Breast epithelium (tissue), 4 donors: Measurements from ENCODE around the gene SCML1. TPM values are rescaled to one million over a fixed set of nuclear protein-coding genes. Genes with fewer than 3 reads are reported as not detected.

Experiments used
- DNase-seq, 2 donors: peaks; one replicate each; pipeline ENCODE4 v3.0.0-alpha.2; 2019; ENCODE audit warnings: low spot score in 2 of 2
- H3K27ac ChIP-seq, 2 donors: fragments of 200-600 bp; sonication (generic) in 1 of 2; one replicate each; pipeline ENCODE4 v1.5.1; 2016 to 2019; ENCODE audit warnings: mild to moderate bottlenecking in 1 of 2
- H3K27me3 ChIP-seq, 2 donors: fragments of 200-600 bp; sonication (generic) in 1 of 2; one replicate each; pipeline versions ENCODE4 v1.5.1 to v1.6.0; 2017 to 2019; ENCODE audit warnings: control low read depth in 1 of 2, mild to moderate bottlenecking in 1 of 2
- H3K36me3 ChIP-seq: fragments of 200-600 bp; one replicate; pipeline ENCODE4 v1.5.1; 2019
- H3K4me1 ChIP-seq, 2 donors: fragments of 200-600 bp; sonication (generic); one replicate each; pipeline ENCODE4 v1.5.1; 2016 to 2019; ENCODE audit warnings: control low read depth in 1 of 2
- H3K4me3 ChIP-seq, 3 donors: fragments of 200-600 bp; sonication (generic); 1 replicate in 2 of 3; 2 replicates in 1 of 3; pipeline ENCODE4 v1.5.1; 2016 to 2019; ENCODE audit warnings: mild to moderate bottlenecking in 3 of 3, moderate library complexity in 2 of 3
- H3K9me3 ChIP-seq, 2 donors: fragments of 200-600 bp; sonication (generic) in 1 of 2; one replicate each; pipeline ENCODE4 v1.5.1; 2016 to 2019; ENCODE audit warnings: control low read depth in 1 of 2
- CTCF ChIP-seq, 3 donors: fragments of 450-650 bp; IDR thresholded peaks; one replicate each; pipeline ENCODE4 v1.5.1; 2016 to 2017; ENCODE audit warnings: antibody characterized with exemption in 3 of 3, mild to moderate bottlenecking in 3 of 3, moderate library complexity in 3 of 3
- POLR2A ChIP-seq: fragments of 450-650 bp; IDR thresholded peaks from one replicate; pipeline ENCODE4 v1.6.1; 2016; ENCODE audit warnings: antibody characterized with exemption, mild to moderate bottlenecking, moderate library complexity
- POLR2AphosphoS5 ChIP-seq, 3 donors: sonication (generic); formaldehyde crosslinking; IDR thresholded peaks; one replicate each; pipeline ENCODE4 v1.6.1; 2017; ENCODE audit warnings: antibody characterized with exemption in 3 of 3
- intact Hi-C: fragments of 100-400 bp; cut with DNase I; formaldehyde crosslinking; loops from one replicate; pipeline ENCODE4 v1.15.1; 2023; ENCODE audit warnings: low total_unique reads
- total RNA-seq, 3 donors: library from RNA; depleted of rRNA; stranded (reverse); fragments of >200 nt; gene quantifications; one replicate each; pipeline ENCODE4 v1.1.0, GENCODE V29; 2016

SCML1 gene
- total RNA-seq, 3 donors from 2014 or later: 14.4 to 20.0 (median 16.0) TPM

DNA sequence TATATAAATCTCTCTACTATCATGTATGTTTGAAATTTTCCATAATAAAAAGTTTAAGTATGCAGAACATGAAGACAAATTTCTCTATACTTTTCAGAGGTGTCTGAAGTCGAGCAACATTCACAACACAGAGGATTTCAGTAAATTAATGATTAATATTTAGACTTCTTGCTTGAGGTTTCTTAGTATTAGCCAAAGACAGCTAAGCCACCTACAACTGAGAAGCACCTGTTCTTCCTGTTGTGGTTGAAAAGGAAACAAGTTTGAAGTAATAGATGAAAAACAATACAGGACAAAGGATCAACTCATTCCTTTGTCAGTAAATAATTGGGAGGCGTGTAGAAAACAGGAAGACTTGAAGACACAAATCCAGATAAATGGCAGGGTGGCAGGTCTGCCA lies 21.1 kb downstream of the SCML1 start:
- Histone ChIP-seq H3K4me3 (no peak overlapping the region), H3K27me3 (peaks cover 0 to 19% of the 10 kb centered on the region in 2 donors), H3K27ac (no peak overlapping the region), H3K9me3 (no peaks in the 10 kb centered on the region), H3K4me1 (no peaks in the 10 kb centered on the region), H3K36me3 (no peaks in the 10 kb centered on the region)
- DNase-seq: no peak
- intact Hi-C loops: no loop called here
- TF ChIP-seq POLR2A (no peak), POLR2AphosphoS5 (IDR thresholded peaks at IDR 0.05) (no peak), CTCF (IDR thresholded peaks at IDR 0.05) (no peak)

DNA sequence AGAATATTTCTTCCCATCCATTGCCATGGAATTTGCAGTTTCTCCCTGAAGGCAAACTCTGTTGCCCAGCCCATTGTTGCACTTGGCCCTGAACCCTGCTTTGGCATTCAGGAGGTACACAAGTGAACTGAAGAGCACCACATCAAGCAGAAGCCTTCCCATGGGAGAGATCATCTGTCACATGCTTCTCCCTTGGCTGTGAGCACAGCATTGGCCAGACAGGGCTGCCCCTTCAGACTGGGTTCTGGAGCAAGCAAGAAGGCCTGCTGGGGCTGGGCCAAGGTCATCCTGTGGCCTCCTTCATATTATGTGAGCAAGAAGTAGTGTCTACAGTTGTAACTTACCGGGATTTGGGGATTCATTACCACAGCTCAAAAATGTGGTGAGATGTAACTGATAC lies 22.7 kb downstream of the SCML1 start:
- Histone ChIP-seq H3K27me3 (peaks cover 0 to 24% of the 10 kb centered on the region in 2 donors), H3K4me1 (no peaks in the 10 kb centered on the region), H3K4me3 (no peak overlapping the region), H3K9me3 (no peaks in the 10 kb centered on the region), H3K36me3 (no peaks in the 10 kb centered on the region), H3K27ac (no peak overlapping the region)
- TF ChIP-seq CTCF (IDR thresholded peaks at IDR 0.05) (no peak), POLR2AphosphoS5 (IDR thresholded peaks at IDR 0.05) (no peak), POLR2A (no peak)
- no peak for DNase-seq
- intact Hi-C loops: no loop called here

GRCh38 chrX:17767734-17768133 lies 30.4 kb downstream of the SCML1 start:
- H3K27me3 ChIP-seq: peaks cover 0 to 45% of the 10 kb centered on the region in 2 donors
- no peak for DNase-seq
- no peaks in the 10 kb centered on the region for H3K36me3 ChIP-seq
- no peak overlapping the region for H3K27ac ChIP-seq
- intact Hi-C loops: no loop called here
- no peaks in the 10 kb centered on the region for H3K9me3 ChIP-seq
- TF ChIP-seq POLR2A (no peak), POLR2AphosphoS5 (IDR thresholded peaks at IDR 0.05) (no peak), CTCF (IDR thresholded peaks at IDR 0.05) (no peak)
- no peak overlapping the region for H3K4me3 ChIP-seq
- H3K4me1 ChIP-seq: no peaks in the 10 kb centered on the region

DNA sequence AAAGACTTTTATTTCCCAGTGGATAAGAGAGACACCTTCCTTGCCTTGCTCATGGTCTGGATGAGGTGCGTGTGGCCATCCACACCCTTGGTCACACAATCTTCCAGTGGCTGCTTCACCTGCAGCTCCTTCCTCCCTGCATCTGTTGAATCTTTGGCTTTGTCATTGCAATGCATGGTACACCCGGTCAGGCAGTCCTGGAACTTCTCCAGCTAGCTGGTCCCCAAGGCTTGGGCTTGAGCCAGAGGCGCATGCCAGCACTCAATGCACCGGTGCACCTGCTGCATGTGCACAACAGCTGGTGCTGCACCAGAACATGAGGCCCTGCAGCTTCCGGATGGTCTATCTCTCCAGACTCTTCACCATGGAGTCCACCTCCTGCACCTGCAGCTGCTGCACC lies 31.7 kb downstream of the SCML1 start:
- Histone ChIP-seq H3K4me1 (no peaks in the 10 kb centered on the region), H3K4me3 (no peak overlapping the region), H3K9me3 (no peaks in the 10 kb centered on the region), H3K36me3 (no peaks in the 10 kb centered on the region), H3K27ac (no peak overlapping the region), H3K27me3 (peaks cover 0 to 58% of the 10 kb centered on the region in 2 donors)
- no peak for TF ChIP-seq POLR2A
- no peak for TF ChIP-seq CTCF (IDR thresholded peaks at IDR 0.05)
- TF ChIP-seq POLR2AphosphoS5 (IDR thresholded peaks at IDR 0.05): no peak
- DNase-seq: no peak
- intact Hi-C loops: no loop called here

DNA sequence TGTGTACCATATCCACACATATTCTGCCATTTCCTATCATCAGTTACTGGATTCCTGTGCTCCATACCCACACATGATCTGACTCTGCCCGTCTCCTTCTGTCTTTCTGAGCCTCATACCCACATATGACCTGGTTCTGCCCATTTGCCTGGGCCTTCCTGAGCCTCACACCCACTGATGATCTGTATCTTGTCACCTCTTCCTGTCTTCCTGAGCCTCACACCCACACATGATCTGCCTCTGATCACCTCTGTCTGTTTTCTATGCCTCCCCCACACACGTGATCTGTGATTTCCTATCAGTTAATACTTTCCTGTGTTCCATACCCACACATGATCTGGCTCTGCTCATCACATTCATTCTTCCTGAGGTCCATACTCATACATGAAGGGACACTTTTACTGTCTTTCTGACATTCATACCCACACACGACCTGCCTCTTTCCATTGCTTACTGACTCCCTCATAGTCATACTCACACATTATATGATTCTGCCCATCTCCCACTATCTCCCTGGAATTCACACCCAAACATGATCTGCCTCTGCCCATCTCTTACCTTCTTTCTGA lies 32.5 kb downstream of the SCML1 start:
- no peak for DNase-seq
- Histone ChIP-seq H3K9me3 (no peaks in the 10 kb centered on the region), H3K4me3 (no peak overlapping the region), H3K27ac (no peak overlapping the region), H3K36me3 (no peaks in the 10 kb centered on the region), H3K4me1 (no peaks in the 10 kb centered on the region), H3K27me3 (peaks cover 0 to 59% of the 10 kb centered on the region in 2 donors)
- TF ChIP-seq POLR2AphosphoS5 (IDR thresholded peaks at IDR 0.05) (no peak), POLR2A (no peak), CTCF (IDR thresholded peaks at IDR 0.05) (no peak)
- intact Hi-C loops: no loop called here
